Endothelial cell of coronary artery (primary cell): ENCODE measurements around the gene GYS1. TPM values are rescaled to one million over a fixed set of nuclear protein-coding genes. Genes with fewer than 3 reads are reported as not detected.

Experiments used
- total RNA-seq: library from RNA; depleted of rRNA; stranded (reverse); fragments of >200 nt; gene quantifications from 2 replicates; pipeline ENCODE4 v1.2.3, GENCODE V29; 2014

The GYS1 gene
- total RNA-seq = 27.3 and 31.8 TPM in 2 replicates

DNA sequence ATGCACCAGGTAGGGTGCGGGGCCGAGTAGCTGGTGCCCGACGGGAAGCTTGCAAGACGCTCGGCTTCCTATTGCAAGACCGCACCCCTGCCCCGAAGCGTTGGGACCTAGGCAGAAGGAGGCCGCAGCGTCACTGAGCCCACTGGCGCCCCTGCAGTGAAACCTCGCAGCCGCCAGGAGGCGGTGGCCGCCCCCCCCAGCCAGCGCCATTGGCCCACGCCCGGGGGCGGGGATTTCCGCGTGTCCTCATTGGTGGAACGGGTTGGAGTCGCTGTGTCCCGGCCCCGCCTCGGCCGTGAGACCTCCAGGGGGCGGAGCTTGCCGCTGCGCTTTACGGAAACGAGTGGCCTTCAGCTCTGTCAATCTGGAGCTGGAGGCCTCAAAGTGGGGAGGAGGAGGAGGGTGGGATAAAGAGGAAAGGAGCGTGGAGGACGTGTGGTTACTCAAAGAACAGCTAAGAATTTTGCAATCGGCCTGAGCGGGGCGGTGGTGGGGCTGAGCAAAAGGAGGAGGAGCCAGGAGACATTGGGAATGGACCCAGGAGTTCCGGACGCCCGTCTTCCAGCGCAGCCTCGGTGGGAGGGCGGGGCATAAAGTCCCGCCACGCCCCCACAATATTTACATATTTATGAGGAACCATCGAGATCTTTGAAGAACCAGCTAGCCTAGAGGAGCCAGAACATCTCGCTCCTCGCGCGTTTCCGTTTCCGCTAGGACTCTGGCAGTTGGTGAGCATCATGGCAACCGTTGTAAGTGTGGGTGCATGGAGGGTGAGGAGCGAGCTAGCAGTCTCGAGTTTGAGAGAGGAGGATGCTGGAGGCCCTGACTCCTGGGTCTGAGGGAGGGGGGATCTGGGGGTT, at the start of gene GYS1, which contains the start of gene RUVBL2:
GYS1 (minus strand) TSS at position 135 of the 860 bp plus-strand sequence. CDS start 197 bp downstream, outside the sequence.
RUVBL2 (plus strand) TSS at position 713 of the 860 bp plus-strand sequence; CDS start at position 738, 25 bp downstream.

DNA sequence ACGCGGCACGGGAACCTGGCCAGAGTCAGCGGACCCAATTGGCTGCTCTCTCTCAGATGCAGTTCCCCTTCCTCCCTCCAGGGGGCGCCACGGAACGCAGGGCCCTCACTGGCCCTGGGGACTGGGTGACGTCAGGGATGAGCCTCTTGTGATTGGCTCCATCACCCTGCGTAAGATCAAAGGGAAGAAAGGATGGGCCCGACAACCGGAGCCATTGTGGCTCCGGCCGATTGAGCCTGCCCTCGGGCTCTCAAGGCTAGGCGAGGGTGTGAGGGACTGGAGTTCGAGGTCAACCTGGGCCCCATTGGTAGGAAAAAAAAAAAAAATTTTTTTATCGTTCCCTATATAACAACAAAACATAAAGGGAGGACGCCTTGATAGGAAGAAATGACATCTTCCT, 43.7 kb upstream of the GYS1 start, which contains the start of gene CGB1:
CGB1 (minus strand) TSS at position 81 of the 400 bp plus-strand sequence. CDS start 184 bp downstream, outside the sequence.

DNA sequence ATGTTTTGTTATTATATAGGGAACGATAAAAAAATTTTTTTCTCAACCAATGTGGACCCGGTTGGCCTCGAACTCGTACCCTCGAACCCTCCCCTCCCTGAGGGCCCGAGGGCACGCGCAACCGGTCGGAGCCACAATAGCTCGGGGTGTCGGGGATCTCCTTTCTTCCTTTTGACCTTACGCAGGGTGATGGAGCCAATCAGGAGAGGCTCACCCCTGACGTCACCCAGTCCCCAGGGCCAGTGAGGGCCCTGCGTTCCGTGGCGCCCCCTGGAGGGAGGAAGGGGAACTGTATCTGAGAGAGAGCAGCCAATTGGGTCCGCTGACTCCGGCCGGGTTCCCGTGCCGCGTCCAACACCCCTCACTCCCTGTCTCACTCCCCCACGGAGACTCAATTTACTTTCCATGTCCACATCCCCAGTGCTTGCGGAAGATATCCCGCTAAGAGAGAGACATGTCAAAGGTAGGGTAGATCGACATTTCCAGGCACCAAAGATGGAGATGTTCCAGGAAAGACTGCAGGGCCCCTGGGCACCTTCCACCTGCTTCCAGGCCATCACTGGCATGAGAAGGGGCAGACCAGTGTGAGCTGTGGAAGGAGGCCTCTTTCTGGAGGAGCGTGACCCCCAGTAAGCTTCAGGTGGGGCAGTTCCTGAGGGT, 38.7 kb upstream of the GYS1 start, which contains the start of gene CGB2:
CGB2 (plus strand) TSS at position 249 of the 660 bp plus-strand sequence; CDS start at position 455, 206 bp downstream.

DNA sequence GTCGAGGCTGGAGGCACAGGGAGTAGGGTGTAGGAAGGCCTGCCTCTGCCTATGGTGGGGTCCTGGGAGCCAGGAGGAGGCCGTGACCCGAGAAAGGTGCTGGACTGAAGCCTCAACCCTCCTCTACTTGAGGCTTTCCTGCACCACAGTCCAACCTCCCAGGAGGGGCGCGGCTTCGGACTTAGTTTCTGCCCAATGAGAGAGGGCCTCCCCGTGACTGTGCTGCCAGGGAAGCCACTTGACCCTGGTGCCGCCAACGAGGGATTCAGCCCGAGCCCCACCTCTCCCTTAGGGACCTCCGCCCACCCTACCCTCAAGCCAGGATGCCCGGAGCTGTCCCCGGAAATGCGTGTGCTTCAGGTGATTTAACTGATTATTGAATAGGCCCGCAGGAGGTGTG, 31.1 kb upstream of the GYS1 start, which contains the start of gene CGB3:
CGB3 (minus strand) TSS at position 101 of the 400 bp plus-strand sequence. CDS start 362 bp downstream, outside the sequence.

DNA sequence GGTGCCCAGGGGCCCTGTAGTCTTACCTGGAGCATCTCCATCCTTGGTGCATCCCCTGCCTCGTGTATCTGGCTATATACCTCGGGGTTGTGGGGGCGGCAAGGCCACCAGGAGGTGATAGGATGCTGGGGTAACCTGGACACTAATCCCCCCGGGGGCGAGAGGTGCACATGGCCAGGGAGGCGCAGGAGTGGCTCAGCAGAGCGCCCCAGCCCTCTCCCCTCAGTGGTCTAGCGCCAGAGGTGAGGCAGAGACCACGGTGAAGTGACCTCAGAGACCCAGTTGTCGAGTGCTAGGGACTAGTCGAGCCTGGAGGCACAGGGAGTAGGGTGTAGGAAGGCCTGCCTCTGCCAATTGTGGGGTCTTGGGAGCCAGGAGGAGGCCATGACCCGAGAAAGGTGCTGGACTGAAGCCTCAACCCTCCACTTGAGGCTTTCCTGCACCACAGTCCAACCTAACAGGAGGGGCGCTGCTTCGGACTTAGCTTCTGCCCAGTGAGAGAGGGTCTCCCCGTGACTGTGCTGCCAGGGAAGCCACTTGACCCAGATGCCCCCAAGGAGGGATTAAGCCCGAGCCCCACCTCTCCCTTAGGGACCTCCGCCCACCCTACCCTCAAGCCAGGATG, 24.0 kb upstream of the GYS1 start, which contains the start of gene LHB:
LHB (minus strand) TSS at position 51 of the 625 bp plus-strand sequence; CDS start at position 41, 10 bp downstream.

DNA sequence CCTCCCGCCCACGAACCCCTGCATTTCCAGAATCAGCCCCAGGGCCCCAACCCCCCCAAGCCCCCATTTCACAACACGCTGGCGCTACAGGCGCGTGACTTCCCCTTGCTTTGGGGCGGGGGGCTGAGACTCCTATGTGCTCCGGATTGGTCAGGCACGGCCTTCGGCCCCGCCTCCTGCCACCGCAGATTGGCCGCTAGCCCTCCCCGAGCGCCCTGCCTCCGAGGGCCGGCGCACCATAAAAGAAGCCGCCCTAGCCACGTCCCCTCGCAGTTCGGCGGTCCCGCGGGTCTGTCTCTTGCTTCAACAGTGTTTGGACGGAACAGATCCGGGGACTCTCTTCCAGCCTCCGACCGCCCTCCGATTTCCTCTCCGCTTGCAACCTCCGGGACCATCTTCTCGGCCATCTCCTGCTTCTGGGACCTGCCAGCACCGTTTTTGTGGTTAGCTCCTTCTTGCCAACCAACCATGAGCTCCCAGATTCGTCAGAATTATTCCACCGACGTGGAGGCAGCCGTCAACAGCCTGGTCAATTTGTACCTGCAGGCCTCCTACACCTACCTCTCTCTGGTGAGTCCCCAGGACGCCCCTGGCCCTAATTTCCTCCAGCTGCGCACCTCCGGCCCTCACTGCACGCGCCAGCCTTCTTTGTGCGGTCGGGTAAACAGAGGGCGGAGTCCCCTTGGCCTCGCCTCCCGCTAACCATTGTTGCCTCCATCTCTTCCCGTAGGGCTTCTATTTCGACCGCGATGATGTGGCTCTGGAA, 27.9 kb downstream of the GYS1 start, which contains the start of gene FTL:
FTL (plus strand) TSS at position 270 of the 766 bp plus-strand sequence; CDS start at position 469, 199 bp downstream.

DNA sequence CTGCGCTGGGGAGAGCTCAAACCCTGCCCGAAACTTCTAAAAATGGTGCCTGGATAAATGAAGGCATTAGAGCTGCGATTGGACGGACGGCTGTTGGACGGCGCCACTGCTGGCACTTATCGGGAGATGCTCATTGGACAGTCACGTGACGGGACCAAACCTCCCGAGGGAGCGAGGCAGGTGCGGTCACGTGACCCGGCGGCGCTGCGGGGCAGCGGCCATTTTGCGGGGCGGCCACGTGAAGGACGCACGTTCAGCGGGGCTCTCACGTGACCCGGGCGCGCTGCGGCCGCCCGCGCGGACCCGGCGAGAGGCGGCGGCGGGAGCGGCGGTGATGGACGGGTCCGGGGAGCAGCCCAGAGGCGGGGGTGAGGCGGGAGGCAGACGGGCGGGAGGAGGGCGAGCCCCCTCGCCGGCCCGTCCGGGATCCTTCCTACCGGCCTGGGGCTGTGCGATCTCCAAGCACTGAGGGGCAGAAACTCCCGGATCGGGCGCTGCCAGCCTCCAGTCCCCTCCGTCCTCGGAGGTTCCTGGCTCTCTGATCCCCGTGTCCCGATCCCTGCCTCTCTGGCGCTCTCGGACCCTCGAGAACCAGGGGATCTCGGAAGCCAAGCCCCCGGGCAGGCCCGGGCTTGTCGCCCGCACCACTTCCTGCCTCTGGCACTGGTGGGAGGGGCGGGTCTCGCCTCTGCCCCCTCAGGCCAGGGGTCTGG, 38.4 kb downstream of the GYS1 start, which contains the start of gene BAX:
BAX (plus strand) TSS at position 281 of the 713 bp plus-strand sequence; CDS start at position 335, 54 bp downstream.

DNA sequence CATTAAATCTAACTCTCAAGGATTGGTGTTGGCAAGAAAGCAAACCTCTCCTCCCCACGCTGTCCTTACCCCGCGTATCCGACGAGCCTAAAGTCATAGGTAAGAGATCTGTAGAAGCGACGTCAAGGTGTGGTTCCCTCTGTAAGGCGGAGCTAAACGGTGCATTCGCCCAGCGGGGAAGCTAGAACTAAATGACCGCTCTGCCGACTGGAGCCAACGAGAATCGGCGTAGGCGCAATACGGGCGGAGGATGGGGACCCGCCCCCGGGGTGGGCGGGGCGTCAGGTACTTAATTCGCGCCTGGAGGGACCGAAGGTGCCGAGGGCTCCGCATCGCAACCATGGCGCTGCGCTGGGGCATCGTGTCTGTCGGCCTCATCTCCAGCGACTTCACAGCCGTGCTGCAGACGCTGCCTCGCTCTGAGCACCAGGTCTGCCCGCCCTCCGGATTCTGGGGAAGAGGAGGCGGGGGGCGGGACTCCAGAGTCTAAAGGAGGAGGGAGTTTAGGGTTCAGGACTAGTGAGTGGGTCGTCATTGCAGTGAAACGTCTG, 59.7 kb downstream of the GYS1 start, which contains the start of gene DHDH:
DHDH (plus strand) TSS at position 318 of the 551 bp plus-strand sequence; CDS start at position 341, 23 bp downstream.

Other genes starting within 250 kb of the GYS1 start
- 0.27 and 0.38 TPM in 2 replicates for gene IZUMO1, start 246.4 kb downstream of the GYS1 start, total RNA-seq
- 4.5 and 6.9 TPM in 2 replicates for gene FUT1, start 240.7 kb downstream of the GYS1 start, total RNA-seq
- gene FGF21, start 237.8 kb downstream of the GYS1 start, total RNA-seq = not detected in 2 replicates
- 36.6 and 36.9 TPM in 2 replicates for gene BCAT2, start 182.3 kb downstream of the GYS1 start, total RNA-seq
- 4.6 and 4.9 TPM in 2 replicates for gene HSD17B14, start 156.8 kb downstream of the GYS1 start, total RNA-seq
- 1.2 and 3.2 TPM in 2 replicates for gene PLEKHA4, start 124.7 kb downstream of the GYS1 start, total RNA-seq
- 29.1 and 32.7 TPM in 2 replicates for gene PPP1R15A, start 120.9 kb downstream of the GYS1 start, total RNA-seq
- not detected in 2 replicates for gene TULP2, start 94.6 kb downstream of the GYS1 start, total RNA-seq
- gene NUCB1, start 93.0 kb downstream of the GYS1 start, total RNA-seq = 112 and 148 TPM in 2 replicates
- gene DHDH, start 59.6 kb downstream of the GYS1 start, total RNA-seq = 0.18 TPM in 1 of 2 replicates, not detected in the other
- gene BAX, start 38.4 kb downstream of the GYS1 start, total RNA-seq = 143 and 157 TPM in 2 replicates
- 714 and 907 TPM in 2 replicates for gene FTL, start 28.0 kb downstream of the GYS1 start, total RNA-seq
- gene RUVBL2, start 578 bp upstream of the GYS1 start, total RNA-seq = 261 and 328 TPM in 2 replicates
- gene LHB, start 23.8 kb upstream of the GYS1 start, total RNA-seq = 0.19 TPM in 1 of 2 replicates, not detected in the other
- gene CGB3, start 31.0 kb upstream of the GYS1 start, total RNA-seq = not detected in 2 replicates
- 0.19 TPM in 1 of 2 replicates, not detected in the other for gene CGB2, start 38.6 kb upstream of the GYS1 start, total RNA-seq
- not detected in 2 replicates for gene CGB1, start 43.6 kb upstream of the GYS1 start, total RNA-seq
- gene CGB5, start 50.5 kb upstream of the GYS1 start, total RNA-seq = not detected in 2 replicates
- not detected in 2 replicates for gene CGB8, start 55.8 kb upstream of the GYS1 start, total RNA-seq
- gene CGB7, start 64.4 kb upstream of the GYS1 start, total RNA-seq = 0.09 TPM in 2 replicates
- gene NTF4, start 71.5 kb upstream of the GYS1 start, total RNA-seq = not detected in 2 replicates
- not detected in 2 replicates for gene KCNA7, start 79.4 kb upstream of the GYS1 start, total RNA-seq
- gene SNRNP70, start 92.1 kb upstream of the GYS1 start, total RNA-seq = 181 and 227 TPM in 2 replicates
- gene LIN7B, start 121.1 kb upstream of the GYS1 start, total RNA-seq = 2.1 and 4.7 TPM in 2 replicates
- 0.28 and 0.63 TPM in 2 replicates for gene C19orf73, start 125.8 kb upstream of the GYS1 start, total RNA-seq
- 3.2 and 4.2 TPM in 2 replicates for gene PPFIA3, start 126.2 kb upstream of the GYS1 start, total RNA-seq
- gene HRC, start 162.1 kb upstream of the GYS1 start, total RNA-seq = not detected in 2 replicates
- gene TRPM4, start 164.5 kb upstream of the GYS1 start, total RNA-seq = 15.0 and 17.3 TPM in 2 replicates